Motor neuron (in vitro differentiated cells): ENCODE data around the gene HS6ST2. TPM values are rescaled to one million over a fixed set of nuclear protein-coding genes. Genes with fewer than 3 reads are reported as not detected.

ENCODE experiments used
- ATAC-seq, 8 experiments: fragments of 200-7000 bp; cut with Tn5 transposase; replicated peaks in 6 of 8; 2 replicates each; pipeline ENCODE4 v1.8.0; 2021; ENCODE audit warnings: mild to moderate bottlenecking in 8 of 8, moderate library complexity in 8 of 8
- H3K27ac ChIP-seq, 2 donors: fragments of 250-450 bp; sonication (Bioruptor Pico); 2 replicates each; pipeline ENCODE4 v1.9.0; 2021; ENCODE audit warnings: antibody characterized with exemption in 2 of 2, mild to moderate bottlenecking in 2 of 2, moderate library complexity in 1 of 2
- H3K4me1 ChIP-seq, 2 donors: fragments of 250-450 bp; sonication (Bioruptor Pico); replicated peaks in 1 of 2; 2 replicates each; pipeline ENCODE4 v1.6.1; 2021; ENCODE audit warnings: antibody characterized with exemption in 2 of 2, mild to moderate bottlenecking in 2 of 2, moderate library complexity in 1 of 2
- H3K4me3 ChIP-seq, 5 donors: fragments of 250-450 bp; sonication (Bioruptor Pico); 2 replicates each; pipeline ENCODE4 v1.9.0; 2021; ENCODE audit warnings: antibody characterized with exemption in 5 of 5, mild to moderate bottlenecking in 5 of 5, moderate library complexity in 4 of 5
- WGBS, 10 experiments: fragments of 450-650 bp; shearing (Covaris generic); methylation state at CpG; one replicate each; pipeline ENCODE4 v1.0.0; 2022; 5-methylcytosine and 5-hydroxymethylcytosine counted together
- in situ Hi-C, 9 experiments: fragments of 400-800 bp; cut with MboI; loops; one replicate each; pipeline ENCODE4 v1.15.0; 2021; ENCODE audit warnings: low sequenced_read_pairs in 9 of 9, low pct_unique_long_range_greater_than_20kb in 2 of 9; ENCODE audit not compliant: unreplicated experiment in 9 of 9
- total RNA-seq, 8 experiments: library from RNA; unstranded; fragments of 300-600 nt; gene quantifications; 2 replicates each; pipeline versions ENCODE4 v1.2.3 to v1.2.4, GENCODE V29; 2022

The HS6ST2 gene
- total RNA-seq, 8 experiments from 2014 or later, result 14.2 to 25.7 (median 15.7) TPM

DNA sequence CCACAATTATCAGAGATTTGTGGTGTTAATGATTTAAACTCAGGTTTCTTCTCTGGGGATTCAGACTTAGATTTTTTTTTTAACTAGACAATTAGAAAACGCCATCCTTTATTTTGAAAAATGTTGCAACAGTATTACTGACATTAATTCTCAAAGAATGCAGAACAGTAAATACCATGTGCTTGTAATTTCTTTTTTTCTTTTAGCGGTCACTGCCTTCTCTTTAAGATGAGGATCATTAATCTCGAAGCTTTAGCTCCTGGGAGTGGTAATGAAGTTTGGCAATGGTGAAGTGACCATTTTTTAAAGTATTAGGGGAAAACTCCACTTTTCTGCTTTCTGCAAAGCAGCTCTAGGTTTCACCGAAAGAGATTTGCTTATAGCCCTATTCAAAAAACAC lies 305.6 kb downstream of the HS6ST2 start:
- Histone ChIP-seq H3K27ac (no peak overlapping the region), H3K4me3 (no peak overlapping the region), H3K4me1 (peaks cover 10 to 26% of the 10 kb centered on the region in 2 donors)
- in situ Hi-C loops, result no loop called here
- 0 to 54% (median 24%) methylated on average over 1 to 4 of the region's 4 CpGs; no CpG with 5 or more reads in 5 of the 10 experiments for WGBS, 10 experiments
- ATAC-seq, result no peak

DNA sequence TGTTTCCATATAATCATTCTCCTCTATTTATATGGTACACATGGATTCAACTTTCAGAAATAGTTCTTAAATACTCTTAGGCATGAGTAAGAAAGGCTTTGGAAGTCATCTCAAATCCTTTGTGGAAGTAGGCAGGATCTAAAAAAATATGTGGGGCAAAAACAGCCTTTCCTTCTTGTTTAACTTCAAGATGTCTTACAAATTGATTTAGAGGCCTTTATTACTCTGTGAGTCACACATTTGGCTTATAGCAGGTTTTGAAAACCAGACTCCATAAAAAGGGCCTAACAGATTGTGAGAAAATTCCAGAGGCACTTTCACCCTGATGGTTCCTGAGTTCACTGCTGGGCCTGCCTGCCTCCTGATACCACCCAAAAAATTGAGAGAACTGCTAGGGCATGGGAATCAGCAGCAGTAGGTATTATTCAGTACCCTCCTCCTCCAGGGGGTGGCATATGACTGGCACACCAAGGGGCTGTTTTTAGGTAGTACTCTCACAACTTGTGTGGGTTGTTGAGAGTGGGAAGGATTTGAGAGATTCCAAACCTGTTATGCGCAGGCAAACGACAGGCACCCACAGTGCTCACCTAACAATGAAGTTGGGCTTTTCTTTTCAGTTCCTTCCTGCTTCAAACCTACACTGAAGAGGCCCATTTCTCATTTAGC lies 306.9 kb downstream of the HS6ST2 start:
- Histone ChIP-seq H3K4me3 (no peak overlapping the region), H3K27ac (no peak overlapping the region), H3K4me1 (peaks cover 10 to 26% of the 10 kb centered on the region in 2 donors)
- WGBS, 10 experiments, result no CpG with 5 or more reads among the region's 2 CpGs
- ATAC-seq, result no peak
- in situ Hi-C loops, result no loop called here

DNA sequence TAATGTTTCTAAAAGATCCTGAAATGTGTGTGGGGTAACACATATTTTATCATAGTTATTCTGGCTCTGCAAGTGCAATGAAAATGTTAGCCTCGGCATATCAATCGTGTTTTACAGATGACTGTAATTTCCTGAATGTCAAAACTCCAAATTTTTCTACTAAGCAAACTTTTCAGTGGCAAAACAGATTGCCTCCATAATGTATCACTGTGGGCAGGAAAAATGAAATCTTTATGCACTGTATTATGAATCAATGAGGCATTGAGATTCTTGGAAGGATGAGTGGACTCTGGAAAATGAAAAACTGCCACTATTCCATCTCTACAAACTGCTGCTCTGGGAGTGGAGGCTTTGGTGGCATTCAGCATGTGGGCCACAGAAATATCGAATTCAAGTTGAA lies 309.5 kb downstream of the HS6ST2 start:
- 20 to 100% (median 50%) methylated on average over 1 to 2 of the region's 3 CpGs; no CpG with 5 or more reads in 5 of the 10 experiments for WGBS, 10 experiments
- H3K4me1 ChIP-seq, result peaks cover 10 to 21% of the 10 kb centered on the region in 2 donors
- ATAC-seq, result no peak
- in situ Hi-C loops, result no loop called here
- no peak overlapping the region for H3K4me3 ChIP-seq
- H3K27ac ChIP-seq, result no peak overlapping the region

- H3K4me1 ChIP-seq, result no peaks in the 10 kb centered on the region
These were observed 319.0 kb downstream of the HS6ST2 start for GRCh38 chrX:132639446-132639845.

GRCh38 chrX:132638313-132638712 lies 320.1 kb downstream of the HS6ST2 start:
- no peaks in the 10 kb centered on the region for H3K4me1 ChIP-seq
- WGBS, 10 experiments, result 33 to 50% methylated on average over 1 of the region's 1 CpG; no CpG with 5 or more reads in 8 of the 10 experiments
- in situ Hi-C loops, result no loop called here
- H3K4me3 ChIP-seq, result no peak overlapping the region
- H3K27ac ChIP-seq, result no peak overlapping the region
- ATAC-seq, result no peak

More at GRCh38 chrX:132639446-132639845, 319.0 kb downstream of the HS6ST2 start:
- H3K4me3 ChIP-seq, result no peak overlapping the region
- in situ Hi-C loops, result no loop called here
- ATAC-seq, result peak in 1 of 8 experiments; percentile 31
- H3K27ac ChIP-seq, result no peak overlapping the region

DNA sequence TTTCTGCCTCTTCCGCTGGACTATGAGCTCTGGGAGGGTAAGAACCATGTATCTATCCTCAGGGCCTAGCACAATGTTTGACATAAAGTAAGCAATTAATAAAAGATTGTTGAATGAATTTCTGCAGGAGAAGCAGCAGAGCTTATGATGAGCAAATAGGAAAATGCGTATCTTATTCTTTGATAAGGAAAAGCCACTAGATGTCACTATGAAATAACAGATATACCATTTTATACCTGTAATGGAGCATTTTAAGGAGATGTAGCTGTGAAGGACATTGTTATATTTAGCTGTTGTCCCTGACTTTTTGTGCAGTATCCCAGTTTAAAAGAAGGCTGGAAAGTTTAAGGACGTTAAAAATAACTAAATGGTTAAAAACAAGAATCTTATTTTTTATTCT lies 322.3 kb downstream of the HS6ST2 start:
- no peak for ATAC-seq
- WGBS, 10 experiments, result 0 to 100% (median 14%) methylated on average over 1 to 2 of the region's 3 CpGs; no CpG with 5 or more reads in 4 of the 10 experiments
- H3K27ac ChIP-seq, result no peak overlapping the region
- in situ Hi-C loops, result no loop called here
- H3K4me1 ChIP-seq, result no peaks in the 10 kb centered on the region
- H3K4me3 ChIP-seq, result no peak overlapping the region

GRCh38 chrX:132634521-132634920 lies 323.9 kb downstream of the HS6ST2 start:
- Histone ChIP-seq H3K4me1 (no peaks in the 10 kb centered on the region), H3K27ac (no peak overlapping the region), H3K4me3 (no peak overlapping the region)
- 17% methylated on average over 1 of the region's 1 CpG; no CpG with 5 or more reads in 9 of the 10 experiments for WGBS, 10 experiments
- in situ Hi-C loops, result no loop called here
- ATAC-seq, result no peak

- in situ Hi-C loops, result no loop called here
- WGBS, 10 experiments, result 0 to 40% (median 0%) methylated on average over 1 of the region's 3 CpGs; no CpG with 5 or more reads in 5 of the 10 experiments
- peak in 4 of 8 experiments; percentile 25 to 82 (median 64) for ATAC-seq
- H3K27ac ChIP-seq, result no peak overlapping the region
- H3K4me1 ChIP-seq, result no peaks in the 10 kb centered on the region
- no peak overlapping the region for H3K4me3 ChIP-seq
These were observed 326.7 kb downstream of the HS6ST2 start for GRCh38 chrX:132631579-132632232.

- in situ Hi-C loops, result loop anchor here in 4 of 9 experiments (10.0 to 25.0 kb wide), 6 partner anchors 337 to 787 kb away; no protein-coding TSS in a partner anchor
- no peak overlapping the region for H3K4me3 ChIP-seq
- H3K27ac ChIP-seq, result no peak overlapping the region
- 7 to 100% (median 40%) methylated on average over 1 to 3 of the region's 5 CpGs; no CpG with 5 or more reads in 7 of the 10 experiments for WGBS, 10 experiments
- ATAC-seq, result peak in 3 of 8 experiments; percentile 52 to 66 (median 55)
- H3K4me1 ChIP-seq, result no peaks in the 10 kb centered on the region
These were observed 334.0 kb downstream of the HS6ST2 start for GRCh38 chrX:132624466-132624865.

DNA sequence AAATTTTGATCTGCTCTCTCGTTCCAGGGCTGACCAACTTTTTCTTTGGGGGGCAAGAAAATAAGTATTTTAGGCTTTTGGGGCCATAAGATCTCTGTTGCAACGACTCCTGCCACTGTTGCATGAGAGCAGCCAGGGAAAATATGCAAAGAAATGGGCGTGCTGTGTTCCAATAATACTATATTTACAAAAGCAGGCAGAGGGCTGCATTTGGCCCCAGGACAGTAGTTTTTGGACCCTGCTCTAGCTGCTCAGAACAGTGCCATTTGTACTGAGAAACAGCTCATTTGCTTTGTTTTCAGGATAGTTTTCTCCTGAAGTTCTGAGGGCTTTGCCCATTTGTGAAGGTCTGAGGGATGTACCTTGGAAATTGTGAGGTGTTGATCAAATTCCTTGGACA lies 334.5 kb downstream of the HS6ST2 start:
- H3K4me1 ChIP-seq, result no peaks in the 10 kb centered on the region
- H3K4me3 ChIP-seq, result no peak overlapping the region
- ATAC-seq, result peak in 3 of 8 experiments; percentile 39 to 87 (median 53)
- in situ Hi-C loops, result loop anchor here in 4 of 9 experiments (10.0 to 25.0 kb wide), 6 partner anchors 337 to 787 kb away; no protein-coding TSS in a partner anchor
- 0 to 57% (median 37%) methylated on average over 2 to 3 of the region's 3 CpGs; no CpG with 5 or more reads in 7 of the 10 experiments for WGBS, 10 experiments
- H3K27ac ChIP-seq, result no peak overlapping the region

DNA sequence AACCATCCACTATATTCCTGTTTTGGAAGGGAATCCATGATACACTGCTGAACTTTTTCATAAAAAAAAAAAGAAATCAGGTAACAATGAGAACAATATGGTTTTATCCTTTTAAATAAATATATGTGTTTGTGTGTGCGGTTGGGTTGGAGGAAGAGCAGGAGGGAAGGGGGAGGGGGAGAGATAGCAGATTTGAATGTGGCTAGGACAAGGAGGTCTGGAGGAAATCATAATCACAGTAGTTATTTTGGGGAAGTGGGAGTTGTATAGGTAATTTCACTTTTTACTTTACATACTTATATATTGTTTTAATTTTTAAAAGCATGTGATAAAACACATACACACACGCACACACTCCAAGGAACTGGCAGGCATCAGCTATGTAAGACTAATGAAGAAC lies 335.1 kb downstream of the HS6ST2 start:
- WGBS, 10 experiments, result 58 to 100% methylated on average over 1 to 2 of the region's 2 CpGs; no CpG with 5 or more reads in 8 of the 10 experiments
- H3K4me1 ChIP-seq, result no peaks in the 10 kb centered on the region
- no peak overlapping the region for H3K4me3 ChIP-seq
- no peak for ATAC-seq
- in situ Hi-C loops, result loop anchor here in 4 of 9 experiments (10.0 to 25.0 kb wide), 6 partner anchors 336 to 786 kb away; no protein-coding TSS in a partner anchor
- H3K27ac ChIP-seq, result no peak overlapping the region

- 0 to 100% (median 54%) methylated on average over 1 to 4 of the region's 4 CpGs; no CpG with 5 or more reads in 5 of the 10 experiments for WGBS, 10 experiments
- H3K27ac ChIP-seq, result no peak overlapping the region
- ATAC-seq, result peak in 4 of 8 experiments; percentile 36 to 85 (median 68)
- in situ Hi-C loops, result loop anchor here in 4 of 9 experiments (10.0 to 25.0 kb wide), 6 partner anchors 335 to 785 kb away; no protein-coding TSS in a partner anchor
- H3K4me1 ChIP-seq, result no peaks in the 10 kb centered on the region
- no peak overlapping the region for H3K4me3 ChIP-seq
These were observed 336.3 kb downstream of the HS6ST2 start for GRCh38 chrX:132622130-132622529.

DNA sequence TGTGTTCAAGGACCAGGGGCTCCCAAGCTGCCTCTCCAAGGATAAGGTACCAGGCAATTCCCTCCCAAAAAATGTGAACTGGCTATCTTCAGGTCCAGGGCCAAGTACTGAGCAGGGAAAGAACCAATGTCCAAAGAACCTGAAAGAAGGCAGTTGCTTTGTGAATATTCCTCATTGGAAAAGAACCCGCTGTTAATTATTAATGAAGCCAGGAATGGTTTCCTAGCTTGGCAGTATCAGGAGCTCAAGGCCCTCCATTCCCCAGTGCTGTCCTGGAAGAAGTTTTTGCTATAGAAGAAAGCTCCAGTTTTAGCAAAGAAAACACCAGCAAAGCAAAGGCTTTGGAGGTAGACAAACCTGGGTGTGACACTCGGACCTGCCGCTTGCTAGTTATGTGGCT lies 339.6 kb downstream of the HS6ST2 start:
- in situ Hi-C loops, result loop anchor here in 4 of 9 experiments (25.0 kb wide), 5 partner anchors 332 to 782 kb away; no protein-coding TSS in a partner anchor
- ATAC-seq, result no peak
- H3K4me1 ChIP-seq, result no peaks in the 10 kb centered on the region
- 78 to 100% (median 90%) methylated on average over 2 to 3 of the region's 3 CpGs; no CpG with 5 or more reads in 7 of the 10 experiments for WGBS, 10 experiments
- H3K4me3 ChIP-seq, result no peak overlapping the region
- no peak overlapping the region for H3K27ac ChIP-seq
